ENCODE measurements around the gene ADNP.

DNA sequence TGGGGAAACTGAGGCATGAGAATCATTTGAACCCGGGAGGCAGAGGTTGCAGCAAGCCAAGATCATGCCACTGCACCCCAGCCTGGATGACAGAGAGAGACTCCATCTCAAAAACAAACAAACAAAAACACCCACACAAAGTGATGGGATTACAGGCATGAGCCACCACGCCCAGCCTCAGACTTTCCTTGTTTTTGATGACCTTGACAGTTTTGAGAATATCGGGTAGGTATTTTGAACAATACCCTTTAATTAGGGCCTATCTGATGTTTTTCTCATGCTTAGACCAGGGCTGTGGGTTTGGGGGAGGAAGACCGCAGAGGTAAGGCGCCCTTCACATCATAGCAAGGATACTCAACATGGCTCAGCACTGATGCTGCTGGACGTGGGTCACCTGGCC is 63.4 kb downstream of the ADNP start:
- no peak for TF ChIP-seq POLR2AphosphoS5 (IDR thresholded peaks at IDR 0.05)
- TF ChIP-seq POLR2A (IDR thresholded peaks at IDR 0.05), result no peak
- TF ChIP-seq EP300 (IDR thresholded peaks at IDR 0.05), result no peak

Data from gastroesophageal sphincter (tissue), 2 donors.